ENCODE data around the gene CUX1.

GRCh38 chr7:101816595-101817470, 593 bp upstream of the CUX1 start:
- TF ChIP-seq GATA2 (IDR thresholded peaks at IDR 0.05; ENCODE audit: low read depth, low read length), result no peak
- TF ChIP-seq GATA3 (IDR thresholded peaks at IDR 0.05; ENCODE audit: low read depth, low read length), result no peak

Data from SH-SY5Y (cell line).